Right lobe of liver (tissue), 6 donors: ENCODE measurements around the gene RELA. TPM values are rescaled to one million over a fixed set of nuclear protein-coding genes. Genes with fewer than 3 reads are reported as not detected.

ENCODE experiments used
- ATAC-seq, 4 donors: fragments of 200-7000 bp; cut with Tn5 transposase; one replicate each; pipeline ENCODE4 v1.9.1; 2020; ENCODE audit warnings: mild to moderate bottlenecking in 4 of 4, moderate library complexity in 4 of 4
- DNase-seq, 3 donors: peaks; one replicate each; pipeline ENCODE4 v3.0.0-alpha.2; 2020
- H3K27ac ChIP-seq, 3 donors: fragments of 200-600 bp; one replicate each; pipeline ENCODE4 v1.8.0; 2022
- H3K27me3 ChIP-seq, 2 donors: fragments of 200-600 bp; one replicate each; pipeline ENCODE4 v1.8.0; 2022
- H3K36me3 ChIP-seq, 4 donors: fragments of 200-600 bp; sonication (generic) in 1 of 4; one replicate each; pipeline versions ENCODE4 v1.5.1 to v1.8.0; 2017 to 2022; ENCODE audit warnings: control low read depth in 1 of 4
- H3K4me1 ChIP-seq, 4 donors: fragments of 200-600 bp; sonication (generic) in 1 of 4; one replicate each; pipeline versions ENCODE4 v1.5.1 to v1.8.0; 2017 to 2022; ENCODE audit warnings: control low read depth in 1 of 4
- H3K4me3 ChIP-seq, 3 donors: fragments of 200-600 bp; one replicate each; pipeline ENCODE4 v1.8.0; 2022
- H3K9me3 ChIP-seq, 4 donors: fragments of 200-600 bp; sonication (generic) in 1 of 4; one replicate each; pipeline versions ENCODE4 v1.5.1 to v1.8.0; 2017 to 2022; ENCODE audit warnings: control low read depth in 1 of 4
- CTCF ChIP-seq, 4 donors: fragments of 200-600 bp in 3 of 4; fragments of 450-650 bp in 1 of 4; IDR thresholded peaks; one replicate each; pipeline versions ENCODE4 v1.5.1 to v1.8.0; 2016 to 2022; ENCODE audit warnings: antibody characterized with exemption in 4 of 4, mild to moderate bottlenecking in 2 of 4
- POLR2A ChIP-seq: fragments of 450-650 bp; IDR thresholded peaks from one replicate; pipeline ENCODE4 v1.6.1; 2017; ENCODE audit warnings: antibody characterized with exemption, mild to moderate bottlenecking
- WGBS: methylation state at CpG from one replicate; pipeline ENCODE4 v1.1.6; 2018; ENCODE audit warnings: low coverage, low lambda C conversion rate; ENCODE audit not compliant: insufficient coverage; ENCODE audit errors: missing lambda C conversion rate; 5-methylcytosine and 5-hydroxymethylcytosine counted together
- intact Hi-C, 2 donors: fragments of 100-400 bp; cut with DNase I; formaldehyde crosslinking; loops; one replicate each; pipeline versions ENCODE4 v1.11.2 to v1.14.1; 2022
- total RNA-seq, 6 experiments: library from RNA; depleted of rRNA in 2 of 6; stranded (reverse); fragments of >200 nt in 2 of 6; fragmentation: NEBNext Ultra II Directional in 3 of 6; extraction: Animal tissue kit (Norgen Biotek cat#: 25700) in 3 of 6; gene quantifications; one replicate each; pipeline versions ENCODE4 v1.1.0 to v1.2.4, GENCODE V29; 2016 to 2023
- donor health status: DM: no; HTN: yes; CAD: no.
- donor health status: DM: no; HTN: no; CAD: no.
- donor health status: DM: no; HTN: no; CAD: no.
- donor health status: DM: no; HTN: yes; CAD: no.
- donor health status: DM: no; HTN: yes; CAD: no.

Gene RELA
- total RNA-seq, 6 experiments from 2014 or later = 27.8 to 51.1 (median 41.9) TPM

GRCh38 chr11:65620666-65621065 lies 42.0 kb downstream of the RELA start:
- TF ChIP-seq CTCF (IDR thresholded peaks at IDR 0.05) = no peak
- no peak for TF ChIP-seq POLR2A
- peaks cover 0 to 9% (median 3%) of the 10 kb centered on the region in 4 donors for H3K4me1 ChIP-seq
- DNase-seq = no peak
- ATAC-seq = no peak
- no peaks in the 10 kb centered on the region for H3K27me3 ChIP-seq
- H3K9me3 ChIP-seq = no peaks in the 10 kb centered on the region
- H3K4me3 ChIP-seq = no peak overlapping the region
- no CpG with 5 or more reads among the region's 19 CpGs for WGBS
- intact Hi-C loops = loop anchor here (10.0 kb wide), 3 partner anchors 84 to 204 kb away; no protein-coding TSS in a partner anchor
- H3K36me3 ChIP-seq = peaks cover 0 to 46% (median 14%) of the 10 kb centered on the region in 4 donors
- H3K27ac ChIP-seq = no peak overlapping the region

- intact Hi-C loops = no loop called here
- peaks cover 0 to 39% (median 13%) of the 10 kb centered on the region in 4 donors for H3K36me3 ChIP-seq
Observed at GRCh38 chr11:65619281-65619928, 43.3 kb downstream of the RELA start.

GRCh38 chr11:65618763-65619162 lies 44.0 kb downstream of the RELA start:
- H3K4me1 ChIP-seq = peaks cover 0 to 9% (median 3%) of the 10 kb centered on the region in 4 donors
- 87% methylated on average over 5 of the region's 14 CpGs for WGBS
- no peak for ATAC-seq
- TF ChIP-seq CTCF (IDR thresholded peaks at IDR 0.05) (no peak), POLR2A (no peak)
- intact Hi-C loops = no loop called here
- DNase-seq = no peak
- peaks cover 0 to 33% (median 13%) of the 10 kb centered on the region in 4 donors for H3K36me3 ChIP-seq
- no peak overlapping the region for H3K4me3 ChIP-seq
- H3K9me3 ChIP-seq = no peaks in the 10 kb centered on the region
- H3K27me3 ChIP-seq = no peaks in the 10 kb centered on the region
- no peak overlapping the region for H3K27ac ChIP-seq

More at GRCh38 chr11:65619281-65619928, 43.3 kb downstream of the RELA start:
- Histone ChIP-seq H3K27me3 (no peaks in the 10 kb centered on the region), H3K9me3 (no peaks in the 10 kb centered on the region), H3K4me1 (peaks cover 0 to 9% (median 3%) of the 10 kb centered on the region in 4 donors), H3K4me3 (no peak overlapping the region), H3K27ac (no peak overlapping the region)
- no peak for DNase-seq
- no peak for ATAC-seq
- 89% methylated on average over 6 of the region's 29 CpGs for WGBS
- TF ChIP-seq POLR2A (no peak), CTCF (IDR thresholded peaks at IDR 0.05) (no peak)

- H3K27me3 ChIP-seq = no peaks in the 10 kb centered on the region
- DNase-seq (no peak), ATAC-seq (no peak)
- no peak for TF ChIP-seq POLR2A
- TF ChIP-seq CTCF (IDR thresholded peaks at IDR 0.05) = no peak
- H3K4me3 ChIP-seq = no peak overlapping the region
- H3K9me3 ChIP-seq = no peaks in the 10 kb centered on the region
- H3K4me1 ChIP-seq = peaks cover 0 to 9% (median 4%) of the 10 kb centered on the region in 4 donors
- intact Hi-C loops = no loop called here
- WGBS = 76% methylated on average over 5 of the region's 33 CpGs
- H3K27ac ChIP-seq = no peak overlapping the region
- H3K36me3 ChIP-seq = peaks cover 0 to 31% (median 13%) of the 10 kb centered on the region in 4 donors
Observed at GRCh38 chr11:65617990-65618751, 44.5 kb downstream of the RELA start.
